Measurements from ENCODE around the gene CD22. TPM values are rescaled to one million over a fixed set of nuclear protein-coding genes. Genes with fewer than 3 reads are reported as not detected.

Gene CD22
- total and polyA plus RNA-seq, 2 donors (not counting 3 experiments of a cell fraction or from before 2014, with no cell fraction given), result not detected

DNA sequence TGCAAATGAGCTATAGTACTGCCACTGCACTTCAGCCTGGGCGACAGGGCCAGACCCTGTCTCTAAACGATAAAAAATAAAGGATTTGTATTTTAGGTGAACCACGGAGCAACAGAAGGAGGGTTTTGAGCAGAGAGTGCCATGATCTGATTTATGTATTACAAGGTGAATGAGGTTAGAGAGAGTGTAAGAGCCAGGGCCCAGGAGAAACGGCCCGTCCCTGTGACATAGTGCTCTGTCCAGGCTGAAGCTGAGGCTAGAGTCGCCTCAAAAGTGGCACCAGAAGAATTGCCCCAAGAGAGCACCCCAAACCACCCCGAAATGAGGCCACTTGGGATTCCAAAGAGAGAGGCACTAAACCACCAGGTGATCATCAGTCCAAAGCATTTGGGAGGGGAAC, 20.1 kb upstream of the CD22 start:
- Histone ChIP-seq H3K4me2 (ENCODE audit: insufficient read depth, low read length) (no peak overlapping the region), H3K9me1 (replicated peaks; ENCODE audit: control insufficient read depth, extremely low read depth, insufficient read depth, low read length) (no peaks in the 10 kb centered on the region), H3K9ac (replicated peaks; ENCODE audit: extremely low read depth, insufficient read depth, low read length) (no peak overlapping the region), H3K27ac (ENCODE audit: insufficient read depth, low read depth, low read length) (no peak overlapping the region), H3K27me3 (ENCODE audit: control insufficient read depth in 2 of 2, insufficient read depth in 2 of 2, low read length in 2 of 2) (no peaks in the 10 kb centered on the region), H3K4me3 (replicated peaks in 1 of 3; ENCODE audit: insufficient read depth in 1 of 3, low read depth in 1 of 3, low read length in 3 of 3) (no peak overlapping the region), H2AFZ (ENCODE audit: low read depth, low read length) (no peak overlapping the region), H3K9me3 (replicated peaks; ENCODE audit: control insufficient read depth, insufficient read depth, low read length) (no peaks in the 10 kb centered on the region), H3K4me1 (ENCODE audit: control insufficient read depth, extremely low read depth, insufficient read depth, low read length) (no peaks in the 10 kb centered on the region), H3K79me2 (ENCODE audit: control insufficient read depth, insufficient read depth, low read length) (no peaks in the 10 kb centered on the region), H3K36me3 (ENCODE audit: control insufficient read depth in 2 of 2, extremely low read depth in 1 of 2, insufficient read depth in 2 of 2, low read length in 2 of 2) (no peaks in the 10 kb centered on the region), H4K20me1 (replicated peaks; ENCODE audit: control insufficient read depth, extremely low read depth, insufficient read depth, low read length) (no peaks in the 10 kb centered on the region)
- DNase-seq (ENCODE audit: low read depth, low spot score) (no peak), FAIRE-seq (no peak)
- dilution Hi-C loops (cut with MboI; ENCODE audit: extremely low pct_ligation_motif_present, low sequenced_read_pairs), result no loop called here
- TF ChIP-seq POLR2AphosphoS5 (IDR thresholded peaks at IDR 0.05; ENCODE audit: insufficient read depth, low read depth, low read length), result no peak
- TF ChIP-seq EZH2 (IDR thresholded peaks at IDR 0.05; ENCODE audit: borderline replicate concordance, low read depth, low read length, severe bottlenecking), result no peak
- TF ChIP-seq POLR2A (IDR thresholded peaks at IDR 0.05; ENCODE audit: low read depth, low read length), result no peak
- no peak for TF ChIP-seq FOS (IDR thresholded peaks at IDR 0.05; ENCODE audit: borderline replicate concordance, insufficient read depth, low read length)
- TF ChIP-seq JUN (IDR thresholded peaks at IDR 0.05; ENCODE audit: borderline replicate concordance, insufficient read depth, insufficient read length, low read depth), result no peak
- no peak for TF ChIP-seq MYC (IDR thresholded peaks at IDR 0.05; ENCODE audit: low read depth, low read length)
- TF ChIP-seq, protein P1, sequence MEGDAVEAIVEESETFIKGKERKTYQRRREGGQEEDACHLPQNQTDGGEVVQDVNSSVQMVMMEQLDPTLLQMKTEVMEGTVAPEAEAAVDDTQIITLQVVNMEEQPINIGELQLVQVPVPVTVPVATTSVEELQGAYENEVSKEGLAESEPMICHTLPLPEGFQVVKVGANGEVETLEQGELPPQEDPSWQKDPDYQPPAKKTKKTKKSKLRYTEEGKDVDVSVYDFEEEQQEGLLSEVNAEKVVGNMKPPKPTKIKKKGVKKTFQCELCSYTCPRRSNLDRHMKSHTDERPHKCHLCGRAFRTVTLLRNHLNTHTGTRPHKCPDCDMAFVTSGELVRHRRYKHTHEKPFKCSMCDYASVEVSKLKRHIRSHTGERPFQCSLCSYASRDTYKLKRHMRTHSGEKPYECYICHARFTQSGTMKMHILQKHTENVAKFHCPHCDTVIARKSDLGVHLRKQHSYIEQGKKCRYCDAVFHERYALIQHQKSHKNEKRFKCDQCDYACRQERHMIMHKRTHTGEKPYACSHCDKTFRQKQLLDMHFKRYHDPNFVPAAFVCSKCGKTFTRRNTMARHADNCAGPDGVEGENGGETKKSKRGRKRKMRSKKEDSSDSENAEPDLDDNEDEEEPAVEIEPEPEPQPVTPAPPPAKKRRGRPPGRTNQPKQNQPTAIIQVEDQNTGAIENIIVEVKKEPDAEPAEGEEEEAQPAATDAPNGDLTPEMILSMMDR (IDR thresholded peaks at IDR 0.05; ENCODE audit: extremely low read depth in 1 of 2, insufficient read depth in 1 of 2, low read depth in 1 of 2, low read length in 2 of 2), result no peak
- TF ChIP-seq GATA2 (IDR thresholded peaks at IDR 0.05; ENCODE audit: insufficient read depth, insufficient read length, low read depth, low read length), result no peak
- TF ChIP-seq, protein P2, sequence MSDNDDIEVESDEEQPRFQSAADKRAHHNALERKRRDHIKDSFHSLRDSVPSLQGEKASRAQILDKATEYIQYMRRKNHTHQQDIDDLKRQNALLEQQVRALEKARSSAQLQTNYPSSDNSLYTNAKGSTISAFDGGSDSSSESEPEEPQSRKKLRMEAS (IDR thresholded peaks at IDR 0.05; ENCODE audit: insufficient read depth, insufficient read length), result no peak
- ChIA-PET CTCF (no interaction called here), POLR2A (no interaction called here)
- intact Hi-C loops (cut with micrococcal nuclease), result no loop called here
- BruUV-seq (replicated peaks), result no TSS peak
